Kidney epithelial cell (primary cell): Measurements from ENCODE around the gene VDAC1. TPM values are rescaled to one million over a fixed set of nuclear protein-coding genes. Genes with fewer than 3 reads are reported as not detected.

Experiments used
- DNase-seq: peaks from one replicate; pipeline ENCODE4 v3.0.0-alpha.2; 2010; ENCODE audit warnings: low read depth
- H3K27me3 ChIP-seq: 2 replicates; pipeline ENCODE4 v1.6.0; 2011; ENCODE audit warnings: low read length; ENCODE audit not compliant: control insufficient read depth, insufficient read depth
- H3K36me3 ChIP-seq: 2 replicates; pipeline ENCODE4 v1.5.1; 2011; ENCODE audit warnings: low read length; ENCODE audit not compliant: control insufficient read depth, insufficient read depth
- H3K4me3 ChIP-seq: 2 replicates; pipeline ENCODE4 v1.5.1; 2011; ENCODE audit warnings: low read depth, mild to moderate bottlenecking, control low read depth, low read length
- CTCF ChIP-seq: IDR thresholded peaks from 2 replicates; pipeline ENCODE4 v1.5.1; 2011; ENCODE audit warnings: mild to moderate bottlenecking, moderate library complexity, low read length, control low read depth, inconsistent platforms; ENCODE audit not compliant: insufficient read depth, poor library complexity, severe bottlenecking
- total RNA-seq: library from RNA; depleted of rRNA; stranded (reverse); fragments of >200 nt; gene quantifications from 2 replicates; pipeline ENCODE4 v1.2.3, GENCODE V29; 2015

The VDAC1 gene
- total RNA-seq, 1 donor from 2014 or later: 238 TPM

- Histone ChIP-seq H3K4me3 (no peak overlapping the region), H3K36me3 (no peaks in the 10 kb centered on the region), H3K27me3 (no peaks in the 10 kb centered on the region)
- no peak for DNase-seq
- TF ChIP-seq CTCF: no peak
These were observed 80.4 kb downstream of the VDAC1 start for GRCh38 chr5:133924221-133924920.

- no peak for DNase-seq
- no peaks in the 10 kb centered on the region for H3K36me3 ChIP-seq
- no peaks in the 10 kb centered on the region for H3K27me3 ChIP-seq
- no peak overlapping the region for H3K4me3 ChIP-seq
- TF ChIP-seq CTCF: no peak
These were observed 82.8 kb downstream of the VDAC1 start for GRCh38 chr5:133921979-133922378.

Other genes with a start within 250 kb of the VDAC1 start
- 70.2 and 78.0 TPM in 2 replicates for gene C5orf15, start 36.4 kb downstream of the VDAC1 start, total RNA-seq
- 3.6 and 4.8 TPM in 2 replicates for gene TCF7, start 109.7 kb upstream of the VDAC1 start, total RNA-seq
- gene SKP1, start 172.0 kb upstream of the VDAC1 start, total RNA-seq: 222 and 233 TPM in 2 replicates
- gene PPP2CA, start 221.1 kb upstream of the VDAC1 start, total RNA-seq: 232 and 249 TPM in 2 replicates